T-helper 17 cell (primary cell): ENCODE measurements around the gene SPNS2. TPM values are rescaled to one million over a fixed set of nuclear protein-coding genes. Genes with fewer than 3 reads are reported as not detected.

Source experiments
- ATAC-seq: fragments of 150-1000 bp; cut with Tn5 transposase; 2 replicates; pipeline ENCODE4 v1.10.0; 2021; ENCODE audit warnings: mild to moderate bottlenecking, moderate library complexity
- DNase-seq, 3 donors: peaks; one replicate each; pipeline versions ENCODE4 v3.0.0 to v3.0.0-alpha.2; 2020 to 2021
- H3K9me3 ChIP-seq: one replicate; pipeline ENCODE4 v1.7.0; 2013; ENCODE audit warnings: low read length, mild to moderate bottlenecking; ENCODE audit not compliant: control insufficient read depth, poor library complexity, severe bottlenecking
- H3K27ac Mint-ChIP-seq: one replicate; pipeline ENCODE4 v1.8.0; 2022; ENCODE audit warnings: mild to moderate bottlenecking, moderate library complexity, mixed read lengths
- H3K27me3 Mint-ChIP-seq: one replicate; pipeline ENCODE4 v1.8.0; 2022; ENCODE audit warnings: mixed read lengths
- H3K36me3 Mint-ChIP-seq: one replicate; pipeline ENCODE4 v1.8.0; 2022; ENCODE audit warnings: low read depth, mixed read lengths
- H3K4me1 Mint-ChIP-seq: one replicate; pipeline ENCODE4 v1.8.0; 2022; ENCODE audit warnings: mild to moderate bottlenecking, mixed read lengths
- H3K4me3 Mint-ChIP-seq: one replicate; pipeline ENCODE4 v1.8.0; 2022; ENCODE audit warnings: mild to moderate bottlenecking, moderate library complexity, mixed read lengths
- total RNA-seq, 4 donors: library from RNA in 2 of 4; stranded (reverse) in 2 of 4; gene quantifications; one replicate each; pipeline ENCODE4 v1.2.3 and lab custom pipeline; 2022 to 2026

The SPNS2 gene
- total RNA-seq, 2 donors from 2014 or later: 0.22 to 0.73 TPM

GRCh38 chr17:4475463-4475862 lies 23.2 kb upstream of the SPNS2 start:
- DNase-seq (no peak), ATAC-seq (no peak)
- no peaks in the 10 kb centered on the region for H3K27me3 Mint-ChIP-seq

GRCh38 chr17:4476017-4476416 lies 22.7 kb upstream of the SPNS2 start:
- H3K9me3 ChIP-seq: no peaks in the 10 kb centered on the region
- ATAC-seq: no peak
- no peaks in the 10 kb centered on the region for H3K27me3 Mint-ChIP-seq
- H3K27ac Mint-ChIP-seq: no peak overlapping the region
- no peak for DNase-seq
- peaks cover 2% of the 10 kb centered on the region for H3K36me3 Mint-ChIP-seq
- H3K4me1 Mint-ChIP-seq: peaks cover 7% of the 10 kb centered on the region
- H3K4me3 Mint-ChIP-seq: no peak overlapping the region

More at GRCh38 chr17:4475463-4475862, 23.2 kb upstream of the SPNS2 start:
- Mint-ChIP-seq H3K36me3 (peaks cover 2% of the 10 kb centered on the region), H3K4me3 (no peak overlapping the region), H3K4me1 (peaks cover 3% of the 10 kb centered on the region), H3K27ac (no peak overlapping the region)
- no peaks in the 10 kb centered on the region for H3K9me3 ChIP-seq

DNA sequence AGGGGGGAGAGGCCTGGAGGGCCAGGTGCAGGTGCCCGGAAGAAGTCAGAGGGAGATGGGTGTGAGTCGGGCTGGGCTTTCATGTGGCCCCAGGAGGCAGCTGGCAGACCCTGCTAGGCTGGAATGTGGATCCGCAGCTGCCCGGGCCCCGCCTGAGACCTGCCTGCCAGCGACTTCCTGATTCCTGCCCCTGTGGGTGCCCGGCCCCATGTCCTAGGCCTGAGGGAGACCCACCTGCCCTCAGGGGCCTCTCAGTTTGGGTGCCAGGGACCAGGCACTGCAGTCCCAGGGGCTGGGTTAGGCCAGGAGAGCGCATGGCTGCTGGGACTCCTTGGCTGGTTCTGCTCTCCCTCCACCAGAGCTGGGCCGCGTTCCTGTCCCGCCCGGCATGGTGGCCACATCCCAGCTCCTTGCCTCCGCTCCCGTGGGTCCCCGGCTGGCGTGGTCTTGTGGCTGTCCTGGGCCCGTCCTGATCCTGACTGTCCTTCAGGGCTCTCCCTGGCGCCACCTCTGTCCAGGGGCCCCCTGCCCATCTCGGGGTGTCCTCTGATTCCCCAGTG lies 22.1 kb upstream of the SPNS2 start:
- ATAC-seq (no peak), DNase-seq (no peak)
- H3K27me3 Mint-ChIP-seq: no peaks in the 10 kb centered on the region
- no peak overlapping the region for H3K27ac Mint-ChIP-seq
- no peaks in the 10 kb centered on the region for H3K9me3 ChIP-seq
- H3K4me1 Mint-ChIP-seq: peaks cover 13% of the 10 kb centered on the region
- H3K36me3 Mint-ChIP-seq: peaks cover 2% of the 10 kb centered on the region
- no peak overlapping the region for H3K4me3 Mint-ChIP-seq

DNA sequence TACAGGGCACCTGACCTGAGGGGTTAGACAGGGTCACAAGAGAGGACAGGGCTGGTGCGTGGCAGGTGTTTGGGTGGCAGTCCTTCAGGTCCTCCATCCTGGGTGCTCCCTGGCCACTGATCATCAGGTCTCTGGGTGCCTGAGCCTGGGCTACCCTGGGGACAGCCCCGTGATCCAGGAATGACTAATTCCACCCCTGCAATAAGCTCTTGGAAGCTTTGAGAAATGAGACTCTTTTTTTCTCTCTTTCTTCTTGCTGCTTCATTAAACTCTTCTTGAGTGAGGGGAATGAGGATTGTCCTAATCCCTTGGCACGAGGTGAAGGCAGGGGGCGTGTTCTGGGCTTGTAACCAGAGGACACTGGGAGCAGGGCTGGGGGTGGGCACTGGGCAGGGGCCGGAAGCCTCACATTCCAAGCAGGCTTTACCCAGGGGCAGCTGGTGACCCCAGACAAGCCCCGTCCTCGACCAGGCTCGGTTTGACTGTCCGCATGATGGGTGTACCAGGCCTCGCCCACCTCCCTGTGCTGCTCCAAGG lies 21.4 kb upstream of the SPNS2 start:
- Mint-ChIP-seq H3K36me3 (peaks cover 2% of the 10 kb centered on the region), H3K27me3 (no peaks in the 10 kb centered on the region), H3K4me3 (no peak overlapping the region), H3K27ac (no peak overlapping the region), H3K4me1 (peaks cover 13% of the 10 kb centered on the region)
- no peaks in the 10 kb centered on the region for H3K9me3 ChIP-seq
- DNase-seq: no peak
- no peak for ATAC-seq

GRCh38 chr17:4478318-4478830 lies 20.3 kb upstream of the SPNS2 start:
- no peaks in the 10 kb centered on the region for H3K9me3 ChIP-seq
- Mint-ChIP-seq H3K4me3 (no peak overlapping the region), H3K36me3 (peaks cover 2% of the 10 kb centered on the region), H3K27ac (no peak overlapping the region), H3K4me1 (peaks cover 13% of the 10 kb centered on the region), H3K27me3 (no peaks in the 10 kb centered on the region)
- no peak for DNase-seq
- no peak for ATAC-seq

DNA sequence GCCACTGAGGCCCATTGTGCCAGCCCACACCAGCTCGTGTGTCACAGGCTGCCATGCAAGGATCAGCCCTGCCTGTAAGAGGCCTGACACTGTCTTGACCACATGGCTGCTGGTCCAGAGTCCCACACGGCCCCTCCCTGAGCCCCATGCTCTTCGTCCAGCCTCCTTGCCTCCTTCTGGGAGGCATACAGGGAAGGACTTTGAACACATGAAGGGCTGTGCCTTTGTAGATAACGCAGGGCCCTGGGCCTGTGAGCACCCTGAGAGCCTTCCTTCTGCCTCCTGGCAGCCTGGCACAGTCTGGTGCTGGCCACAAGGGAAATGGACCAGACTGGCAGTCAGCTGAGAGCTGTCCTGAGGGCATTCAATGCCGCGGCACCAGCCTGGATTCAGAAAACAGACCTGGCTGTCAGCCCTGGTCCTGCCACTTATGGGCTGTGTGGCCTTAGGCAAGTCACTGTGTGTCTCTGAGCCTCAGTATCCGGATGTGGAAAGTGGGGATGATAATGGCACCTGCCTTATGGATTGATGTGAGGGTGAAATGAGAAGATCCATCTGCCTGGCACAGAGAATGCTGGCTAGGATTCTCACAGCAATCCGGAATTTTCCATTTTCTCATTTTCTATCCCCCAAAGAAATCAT lies 19.2 kb upstream of the SPNS2 start:
- Mint-ChIP-seq H3K4me1 (peaks cover 17% of the 10 kb centered on the region), H3K36me3 (peaks cover 2% of the 10 kb centered on the region), H3K4me3 (no peak overlapping the region), H3K27ac (peak overlapping the region; percentile 27), H3K27me3 (no peaks in the 10 kb centered on the region)
- H3K9me3 ChIP-seq: no peaks in the 10 kb centered on the region
- ATAC-seq (no peak), DNase-seq (no peak)

GRCh38 chr17:4479982-4480751 lies 18.5 kb upstream of the SPNS2 start:
- H3K4me1 Mint-ChIP-seq: peaks cover 22% of the 10 kb centered on the region
- DNase-seq (no peak), ATAC-seq (no peak)
- H3K4me3 Mint-ChIP-seq: peak overlapping the region; percentile 84
- H3K27ac Mint-ChIP-seq: no peak overlapping the region
- H3K27me3 Mint-ChIP-seq: no peaks in the 10 kb centered on the region
- H3K9me3 ChIP-seq: no peaks in the 10 kb centered on the region
- H3K36me3 Mint-ChIP-seq: peaks cover 2% of the 10 kb centered on the region

GRCh38 chr17:4480929-4481898 lies 17.5 kb upstream of the SPNS2 start:
- no peaks in the 10 kb centered on the region for H3K9me3 ChIP-seq
- Mint-ChIP-seq H3K4me3 (peak overlapping the region; percentile 84), H3K4me1 (peaks cover 27% of the 10 kb centered on the region), H3K27me3 (no peaks in the 10 kb centered on the region), H3K27ac (peak overlapping the region; percentile 77), H3K36me3 (peaks cover 2% of the 10 kb centered on the region)
- peak; percentile 62 for ATAC-seq
- no peak for DNase-seq

DNA sequence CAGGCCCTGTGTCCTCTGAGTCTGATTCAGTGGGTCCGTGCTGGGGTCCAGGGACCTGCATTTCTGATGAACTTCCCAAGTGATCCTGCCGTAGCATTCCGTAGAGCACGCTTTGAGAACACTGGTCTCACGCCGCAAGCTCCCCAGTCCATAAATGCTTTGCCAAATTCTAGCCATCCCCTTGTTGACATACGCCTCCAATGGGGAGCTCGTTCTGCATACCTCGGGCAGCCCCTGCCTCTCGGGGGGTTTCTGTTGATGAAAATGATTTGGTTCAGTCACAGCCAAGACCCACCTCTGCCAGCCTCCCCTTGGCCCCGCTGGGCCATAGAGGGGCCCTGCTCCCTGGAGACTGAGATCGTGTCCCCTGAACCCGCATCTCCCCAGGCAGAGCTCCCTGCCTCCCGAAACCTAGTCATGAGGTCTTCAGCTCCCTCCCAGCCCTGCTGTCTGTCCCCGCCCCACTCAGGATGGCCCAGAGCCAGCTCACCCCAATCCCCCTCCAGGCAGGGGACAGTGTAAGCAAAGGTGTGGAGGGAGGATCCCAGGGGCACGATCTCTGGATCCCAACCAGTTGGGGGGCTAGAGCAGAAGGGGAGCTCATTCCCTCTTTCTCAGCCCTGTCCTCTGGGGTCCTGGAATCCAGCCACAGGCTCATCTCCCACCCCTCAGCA lies 16.2 kb upstream of the SPNS2 start:
- DNase-seq: no peak
- peaks cover 37% of the 10 kb centered on the region for H3K4me1 Mint-ChIP-seq
- no peak for ATAC-seq
- no peaks in the 10 kb centered on the region for H3K36me3 Mint-ChIP-seq
- no peaks in the 10 kb centered on the region for H3K27me3 Mint-ChIP-seq
- H3K9me3 ChIP-seq: no peaks in the 10 kb centered on the region
- peak overlapping the region; percentile 63 for H3K4me3 Mint-ChIP-seq
- H3K27ac Mint-ChIP-seq: peak overlapping the region; percentile 77

DNA sequence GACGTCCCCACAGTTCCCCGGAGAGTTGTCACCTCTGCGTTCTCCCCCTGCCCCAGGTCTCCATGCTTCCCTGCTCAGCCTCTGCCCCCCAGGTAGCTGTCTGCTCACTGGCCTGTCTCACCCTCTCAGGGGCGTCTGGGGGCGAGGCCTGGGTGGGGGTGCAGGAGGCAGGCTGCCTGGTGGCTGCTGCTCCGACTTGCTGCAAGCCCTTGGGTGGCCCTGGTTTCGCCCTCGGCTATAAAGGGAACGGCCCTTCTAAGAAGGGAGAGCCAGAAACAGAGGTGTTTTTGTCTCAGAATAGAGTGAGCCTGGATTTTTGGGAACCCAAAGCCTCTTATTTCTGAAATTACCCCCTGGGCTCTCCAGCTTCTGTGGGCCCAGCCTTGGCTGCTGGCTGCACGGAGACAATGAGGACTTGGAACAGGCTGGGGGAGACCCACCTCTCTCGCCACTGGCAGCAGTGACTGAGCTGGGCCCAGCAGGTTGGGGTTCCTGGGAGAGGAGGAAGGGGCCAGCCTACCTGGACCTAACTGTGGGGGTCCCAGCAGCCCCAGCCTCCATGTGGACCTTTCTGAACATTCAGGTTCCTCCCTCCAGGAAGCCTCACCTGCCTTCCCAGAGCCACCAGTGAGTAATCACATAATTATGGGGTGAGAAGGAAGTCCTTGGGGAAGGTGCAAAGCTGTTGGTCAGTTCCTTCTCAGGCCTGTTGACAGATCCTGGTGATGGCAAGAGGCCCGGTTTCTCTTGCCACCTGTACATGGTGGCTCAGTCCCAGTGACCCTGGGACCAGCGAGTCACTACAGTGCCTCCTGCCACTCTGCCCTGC lies 15.5 kb upstream of the SPNS2 start:
- H3K27ac Mint-ChIP-seq: no peak overlapping the region
- H3K4me3 Mint-ChIP-seq: peak overlapping the region; percentile 63
- H3K4me1 Mint-ChIP-seq: peaks cover 37% of the 10 kb centered on the region
- H3K9me3 ChIP-seq: no peaks in the 10 kb centered on the region
- H3K27me3 Mint-ChIP-seq: no peaks in the 10 kb centered on the region
- no peaks in the 10 kb centered on the region for H3K36me3 Mint-ChIP-seq
- no peak for ATAC-seq
- DNase-seq: no peak

DNA sequence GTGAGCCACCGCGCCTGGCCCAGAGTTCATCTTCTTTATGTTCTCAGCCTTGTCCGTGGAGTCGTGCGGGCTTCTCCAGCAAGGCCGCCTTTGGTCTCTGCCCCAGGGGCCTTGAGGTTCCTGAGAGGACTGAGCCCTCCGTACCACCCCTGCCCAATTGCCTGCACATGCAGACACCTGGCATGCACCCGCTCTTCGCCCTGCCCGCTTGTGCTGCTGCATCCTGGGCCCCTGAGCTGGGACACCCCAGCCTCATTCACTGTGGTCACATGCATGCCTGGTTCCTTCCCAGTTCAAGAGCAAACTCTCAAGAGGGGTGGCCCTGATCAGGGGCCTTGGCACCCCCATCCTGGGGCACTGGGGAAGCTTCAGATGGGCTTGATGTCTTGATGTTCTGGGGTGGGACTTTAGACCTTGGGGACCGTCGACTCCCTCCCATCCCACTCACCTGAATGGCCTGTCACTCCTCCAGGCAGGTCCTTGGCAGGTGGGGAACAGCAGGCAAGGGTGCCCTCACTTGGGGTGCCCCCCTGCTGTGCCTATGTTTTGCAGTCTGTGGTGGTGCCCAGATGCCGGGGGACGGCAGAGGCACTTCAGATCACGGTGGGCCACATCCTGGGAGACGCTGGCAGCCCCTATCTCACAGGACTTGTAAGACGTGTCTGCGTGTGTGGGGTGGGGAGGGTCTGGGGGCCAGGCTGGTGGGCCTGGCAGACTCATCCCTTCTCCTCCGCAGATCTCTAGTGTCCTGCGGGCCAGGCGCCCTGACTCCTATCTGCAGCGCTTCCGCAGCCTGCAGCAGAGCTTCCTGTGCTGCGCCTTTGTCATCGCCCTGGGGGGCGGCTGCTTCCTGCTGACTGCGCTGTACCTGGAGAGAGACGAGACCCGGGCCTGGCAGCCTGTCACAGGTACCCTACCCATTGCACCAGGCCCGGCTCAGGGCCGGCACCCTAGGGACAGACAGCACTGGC lies 12.7 kb upstream of the SPNS2 start:
- Mint-ChIP-seq H3K4me3 (peak overlapping the region; percentile 91), H3K27ac (peak overlapping the region; percentile 78), H3K4me1 (peaks cover 36% of the 10 kb centered on the region), H3K36me3 (no peaks in the 10 kb centered on the region), H3K27me3 (no peaks in the 10 kb centered on the region)
- ATAC-seq (peak; percentile 91), DNase-seq (peak in 1 of 3 donors; percentile 25)
- H3K9me3 ChIP-seq: no peaks in the 10 kb centered on the region
